Mucosa of descending colon (tissue), 3 donors: ENCODE results near the gene KCNC3. TPM values are rescaled to one million over a fixed set of nuclear protein-coding genes. Genes with fewer than 3 reads are reported as not detected.
A peak's percentile ranks its signal among the peaks of the same experiment; 100 is the strongest.

Experiments used
- ATAC-seq: fragments of 200-7000 bp; cut with Tn5 transposase; one replicate; pipeline ENCODE4 v1.9.1; 2020; ENCODE audit warnings: mild to moderate bottlenecking, moderate library complexity
- DNase-seq, 3 donors: peaks; one replicate each; pipeline ENCODE4 v3.0.0-alpha.2; 2020
- H3K36me3 ChIP-seq: fragments of 200-600 bp; one replicate; pipeline ENCODE4 v1.8.0; 2021; ENCODE audit warnings: low read depth, mild to moderate bottlenecking
- H3K4me1 ChIP-seq: fragments of 200-600 bp; one replicate; pipeline ENCODE4 v1.8.0; 2021; ENCODE audit warnings: low read depth, mild to moderate bottlenecking
- H3K4me3 ChIP-seq: fragments of 200-600 bp; one replicate; pipeline ENCODE4 v1.8.0; 2021; ENCODE audit warnings: mild to moderate bottlenecking
- H3K9me3 ChIP-seq: fragments of 200-600 bp; one replicate; pipeline ENCODE4 v1.8.0; 2021; ENCODE audit warnings: mild to moderate bottlenecking
- CTCF ChIP-seq: fragments of 200-600 bp; IDR thresholded peaks from one replicate; pipeline ENCODE4 v1.8.0; 2022; ENCODE audit warnings: antibody characterized with exemption, mild to moderate bottlenecking
- intact Hi-C, 2 donors: fragments of 100-400 bp; cut with DNase I in 1 of 2; cut with micrococcal nuclease in 1 of 2; formaldehyde crosslinking; loops; one replicate each; pipeline versions ENCODE4 v1.11.0 to v1.11.1; 2022; cut with DNase I, micrococcal nuclease
- total RNA-seq, 3 donors: library from RNA; stranded (reverse); fragmentation: NEBNext Ultra II Directional in 2 of 3; extraction: Animal tissue kit (Norgen Biotek cat#: 25700) in 2 of 3; gene quantifications; one replicate each; pipeline versions ENCODE4 v1.2.1 to v1.2.4, GENCODE V29; 2021 to 2023
- donor health status: DM: no; HTN: no; CAD: no; lungs with moderate emphysema.
- donor health status: DM: no; HTN: no; CAD: no.
- donor health status: DM: no; HTN: yes; CAD: no.

Gene KCNC3
- total RNA-seq, 3 donors from 2014 or later: 0.49 to 1.5 (median 1.1) TPM

- TF ChIP-seq CTCF: no peak
- Histone ChIP-seq H3K9me3 (no peaks in the 10 kb centered on the region), H3K36me3 (peaks cover 4% of the 10 kb centered on the region), H3K4me1 (no peaks in the 10 kb centered on the region), H3K4me3 (no peak overlapping the region)
- DNase-seq: no peak
- peak; percentile 17 for ATAC-seq
- intact Hi-C loops: no loop called here
Measured at GRCh38 chr19:50266041-50266440, 63.1 kb downstream of the KCNC3 start.

GRCh38 chr19:50264483-50265186 lies 64.5 kb downstream of the KCNC3 start:
- Histone ChIP-seq H3K36me3 (peaks cover 4% of the 10 kb centered on the region), H3K9me3 (no peaks in the 10 kb centered on the region), H3K4me3 (no peak overlapping the region), H3K4me1 (no peaks in the 10 kb centered on the region)
- no peak for TF ChIP-seq CTCF
- ATAC-seq: no peak
- intact Hi-C loops: no loop called here
- no peak for DNase-seq

GRCh38 chr19:50263176-50263575 lies 66.0 kb downstream of the KCNC3 start:
- intact Hi-C loops: no loop called here
- ATAC-seq: no peak
- H3K4me1 ChIP-seq: no peaks in the 10 kb centered on the region
- no peaks in the 10 kb centered on the region for H3K36me3 ChIP-seq
- H3K9me3 ChIP-seq: no peaks in the 10 kb centered on the region
- no peak for DNase-seq
- H3K4me3 ChIP-seq: no peak overlapping the region
- no peak for TF ChIP-seq CTCF

Other genes starting within 250 kb of the KCNC3 start
- gene IZUMO2, start 166.1 kb downstream of the KCNC3 start, total RNA-seq: not detected
- gene MYH14, start 125.8 kb downstream of the KCNC3 start, total RNA-seq: 100 to 1,000 TPM; 268 to 606 (median 586) TPM
- 1 to 10 TPM; 1.8 to 3.2 (median 2.0) TPM for gene NAPSA, start 36.3 kb upstream of the KCNC3 start, total RNA-seq
- 10 to 100 TPM; 69.7 to 99.5 (median 85.0) TPM for gene NR1H2, start 47.1 kb upstream of the KCNC3 start, total RNA-seq
- 10 to 100 TPM; 20.8 to 27.9 (median 22.9) TPM for gene POLD1, start 55.0 kb upstream of the KCNC3 start, total RNA-seq
- 10 to 100 TPM; 21.5 to 83.1 (median 61.6) TPM for gene SPIB, start 89.6 kb upstream of the KCNC3 start, total RNA-seq
- under 1 TPM in 2 of 3 donors, not detected in 1; 0.10 to 0.14 TPM for gene MYBPC2, start 103.5 kb upstream of the KCNC3 start, total RNA-seq
- 100 to 1,000 TPM in 2 of 3 donors, 10 to 100 TPM in 1; 79.6 to 121 (median 108) TPM for gene EMC10, start 147.1 kb upstream of the KCNC3 start, total RNA-seq
- gene GARIN5A, start 147.5 kb upstream of the KCNC3 start, total RNA-seq: 1 to 10 TPM; 1.7 to 3.0 (median 2.6) TPM
- gene JOSD2, start 181.8 kb upstream of the KCNC3 start, total RNA-seq: 10 to 100 TPM; 33.4 to 41.2 (median 37.2) TPM
- gene ASPDH, start 184.5 kb upstream of the KCNC3 start, total RNA-seq: not detected
- 1 to 10 TPM in 2 of 3 donors, under 1 TPM in 1; 0.52 to 4.8 (median 1.3) TPM for gene LRRC4B, start 239.1 kb upstream of the KCNC3 start, total RNA-seq